Measurements from ENCODE around the gene SIMC1. TPM values are rescaled to one million over a fixed set of nuclear protein-coding genes. Genes with fewer than 3 reads are reported as not detected.

SIMC1 gene
- total and polyA plus RNA-seq, 2 donors (not counting 1 experiment from before 2014, with no cell fraction given) = 20.6 to 63.8 TPM

DNA sequence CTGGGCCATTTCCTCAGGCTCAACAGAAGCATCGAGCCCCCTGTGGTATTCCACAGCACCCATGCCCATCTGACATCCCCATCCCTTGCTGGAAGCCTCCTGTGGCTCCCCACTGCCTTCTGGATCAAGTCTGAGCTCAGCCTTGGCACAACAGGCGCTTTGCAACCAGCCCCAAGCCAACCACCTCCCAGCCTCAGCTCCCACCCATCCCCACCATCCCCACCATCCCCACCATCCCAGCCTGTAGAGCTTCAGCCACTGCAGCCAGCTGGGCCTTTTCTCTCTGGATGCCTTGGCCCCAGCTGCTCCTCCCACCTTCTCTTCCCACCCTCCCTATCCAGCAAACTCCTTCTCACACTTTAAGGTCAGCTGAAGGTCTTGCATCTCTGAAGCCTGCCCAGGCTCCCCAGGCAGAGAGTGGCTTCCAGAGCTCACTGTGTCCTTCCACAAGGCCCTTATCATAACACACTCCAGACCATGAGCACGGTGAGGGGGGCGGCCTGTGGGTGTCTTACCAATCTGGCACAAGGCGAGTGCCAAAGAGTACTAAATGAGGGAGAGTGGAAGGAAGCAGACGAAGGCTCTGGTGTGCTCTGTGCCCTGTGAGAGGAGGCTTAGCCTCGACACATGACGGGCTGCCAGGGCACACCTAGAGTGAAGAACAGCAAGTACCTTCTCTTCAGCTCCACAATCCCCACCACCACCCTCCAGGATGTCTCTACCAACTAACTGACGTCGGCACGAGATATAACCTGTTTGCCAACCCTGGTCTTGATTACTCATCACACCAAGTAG is 156.9 kb downstream of the SIMC1 start:
- Mint-ChIP-seq H3K9me3 (ENCODE audit: insufficient read depth) (no peaks in the 10 kb centered on the region), H3K4me1 (no peaks in the 10 kb centered on the region), H3K4me3 (no peak overlapping the region), H3K27ac (no peak overlapping the region), H3K27me3 (no peaks in the 10 kb centered on the region)
- DNase-seq (no peak), ATAC-seq (ENCODE audit: low read depth) (no peak)
- 95% methylated on average over 2 of the region's 11 CpGs for WGBS (ENCODE audit: insufficient coverage)
- ChIA-PET POLR2A (interaction anchor here (0.7 kb wide), 1 partner anchor 10 kb away, joined by 3 read pairs; no protein-coding TSS in a partner anchor), CTCF (no interaction called here)
- Histone ChIP-seq H4K20me1 (ENCODE audit: control insufficient read depth, insufficient read depth, low read length, poor library complexity, severe bottlenecking) (no peaks in the 10 kb centered on the region), H3K4me3 (ENCODE audit: control extremely low read depth in 1 of 5, extremely low read depth in 1 of 5, insufficient read depth in 1 of 5, low read depth in 2 of 5, low read length in 4 of 5) (no peak overlapping the region), H3K9me3 (ENCODE audit: control extremely low read depth in 1 of 3, control insufficient read depth in 2 of 3, insufficient read depth in 1 of 3, low read length in 2 of 3) (no peaks in the 10 kb centered on the region), H3K27ac (ENCODE audit: low read length in 2 of 2) (no peak overlapping the region), H3K36me3 (replicated peaks in 1 of 2; ENCODE audit: control extremely low read depth in 1 of 2, control insufficient read depth in 1 of 2, extremely low read depth in 1 of 2, insufficient read depth in 2 of 2, low read length in 1 of 2) (peaks cover 0 to 11% of the 10 kb centered on the region in 2 experiments), H3K4me1 (ENCODE audit: control insufficient read depth in 2 of 2, insufficient read depth in 2 of 2, low read length in 2 of 2) (peaks cover 0 to 1% of the 10 kb centered on the region in 2 donors), H3K79me2 (ENCODE audit: control insufficient read depth, insufficient read depth, low read length) (peaks cover 11% of the 10 kb centered on the region), H2AFZ (ENCODE audit: insufficient read depth, low read depth, low read length, poor library complexity, severe bottlenecking) (no peak overlapping the region), H3K27me3 (replicated peaks in 1 of 4; ENCODE audit: control extremely low read depth in 1 of 4, control insufficient read depth in 3 of 4, insufficient read depth in 4 of 4, low read length in 3 of 4) (no peaks in the 10 kb centered on the region), H3K4me2 (replicated peaks; ENCODE audit: low read depth, low read length, poor library complexity, severe bottlenecking) (no peak overlapping the region), H3K9ac (ENCODE audit: low read length) (no peak overlapping the region)
- TF ChIP-seq EZH2 (IDR thresholded peaks at IDR 0.05; ENCODE audit: borderline replicate concordance, insufficient read depth, low read depth, low read length, poor library complexity, severe bottlenecking) = no peak
- TF ChIP-seq, protein P1, sequence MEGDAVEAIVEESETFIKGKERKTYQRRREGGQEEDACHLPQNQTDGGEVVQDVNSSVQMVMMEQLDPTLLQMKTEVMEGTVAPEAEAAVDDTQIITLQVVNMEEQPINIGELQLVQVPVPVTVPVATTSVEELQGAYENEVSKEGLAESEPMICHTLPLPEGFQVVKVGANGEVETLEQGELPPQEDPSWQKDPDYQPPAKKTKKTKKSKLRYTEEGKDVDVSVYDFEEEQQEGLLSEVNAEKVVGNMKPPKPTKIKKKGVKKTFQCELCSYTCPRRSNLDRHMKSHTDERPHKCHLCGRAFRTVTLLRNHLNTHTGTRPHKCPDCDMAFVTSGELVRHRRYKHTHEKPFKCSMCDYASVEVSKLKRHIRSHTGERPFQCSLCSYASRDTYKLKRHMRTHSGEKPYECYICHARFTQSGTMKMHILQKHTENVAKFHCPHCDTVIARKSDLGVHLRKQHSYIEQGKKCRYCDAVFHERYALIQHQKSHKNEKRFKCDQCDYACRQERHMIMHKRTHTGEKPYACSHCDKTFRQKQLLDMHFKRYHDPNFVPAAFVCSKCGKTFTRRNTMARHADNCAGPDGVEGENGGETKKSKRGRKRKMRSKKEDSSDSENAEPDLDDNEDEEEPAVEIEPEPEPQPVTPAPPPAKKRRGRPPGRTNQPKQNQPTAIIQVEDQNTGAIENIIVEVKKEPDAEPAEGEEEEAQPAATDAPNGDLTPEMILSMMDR (IDR thresholded peaks at IDR 0.05) = no peak
- intact Hi-C loops (cut with micrococcal nuclease) = no loop called here

Small RNA genes lying within 50 kb of the gene (small RNA-seq; reads per million reads assigned to genes)
- 2.3 reads per million, percentile 25 among the genes with 10 or more reads in this experiment for gene MIR1271 (ENCODE audit: insufficient read length, low read depth, low replicate concordance)

Other genes starting within 250 kb of the SIMC1 start
- 82.9 and 88.1 TPM in 2 replicates for gene KIAA1191, start 123.3 kb downstream of the SIMC1 start, total RNA-seq
- gene KIAA1191, start 123.3 kb downstream of the SIMC1 start, polyA plus RNA-seq = 43.6 and 61.2 TPM in 2 replicates
- 27.9 and 33.6 TPM in 2 replicates for gene ARL10, start 127.1 kb downstream of the SIMC1 start, total RNA-seq
- 12.1 and 13.1 TPM in 2 replicates for gene ARL10, start 127.1 kb downstream of the SIMC1 start, polyA plus RNA-seq
- 25.0 and 25.1 TPM in 2 replicates for gene NOP16, start 150.2 kb downstream of the SIMC1 start, total RNA-seq
- 27.8 and 35.5 TPM in 2 replicates for gene NOP16, start 150.2 kb downstream of the SIMC1 start, polyA plus RNA-seq
- 70.1 and 80.1 TPM in 2 replicates for gene HIGD2A, start 150.3 kb downstream of the SIMC1 start, total RNA-seq
- 102 and 212 TPM in 2 replicates for gene HIGD2A, start 150.3 kb downstream of the SIMC1 start, polyA plus RNA-seq
- 29.6 and 29.9 TPM in 2 replicates for gene CLTB, start 178.1 kb downstream of the SIMC1 start, total RNA-seq
- 41.7 and 48.0 TPM in 2 replicates for gene CLTB, start 178.1 kb downstream of the SIMC1 start, polyA plus RNA-seq
- 35.1 and 41.3 TPM in 2 replicates for gene FAF2, start 210.0 kb downstream of the SIMC1 start, total RNA-seq
- gene FAF2, start 210.0 kb downstream of the SIMC1 start, polyA plus RNA-seq = 10.9 and 16.0 TPM in 2 replicates